ENCODE results near the gene GNB3. TPM values are rescaled to one million over a fixed set of nuclear protein-coding genes. Genes with fewer than 3 reads are reported as not detected.
A peak's percentile ranks its signal among the peaks of the same experiment; 100 is the strongest.

Gene GNB3
- total and polyA plus RNA-seq, 9 of the 15 experiments (the other 6 are each of a cell fraction or from before 2014, with no cell fraction given), result 1.4 to 5.8 (median 2.0) TPM

- TF ChIP-seq ARID3B (CRISPR knock-in tag; IDR thresholded peaks at IDR 0.05; ENCODE audit: borderline replicate concordance) (no peak), RBM22 (IDR thresholded peaks at IDR 0.05; ENCODE audit: low read depth, low read length, poor library complexity, severe bottlenecking) (peak; percentile 32), POLR2AphosphoS2 (IDR thresholded peaks at IDR 0.05; ENCODE audit: low read length) (peak; percentile 90), POLR2AphosphoS5 (IDR thresholded peaks at IDR 0.05; ENCODE audit: control insufficient read depth, insufficient read depth, low read depth, low read length) (peak; percentile 12), MYNN (IDR thresholded peaks at IDR 0.05) (peak; percentile 32; the same call in 1 of the 2 replicates), MYNN (CRISPR knock-in tag; IDR thresholded peaks at IDR 0.05) (no peak), ZBED1 (IDR thresholded peaks at IDR 0.05) (0 out of 2 replicates have a peak, but pooled peaks have one; percentile 21), ILF3 (IDR thresholded peaks at IDR 0.05; ENCODE audit: borderline replicate concordance) (0 out of 2 replicates have a peak, but pooled peaks have one; percentile 23), RBFOX2 (IDR thresholded peaks at IDR 0.05; ENCODE audit: low read depth, low read length) (peak; percentile 72), SUPT5H (IDR thresholded peaks at IDR 0.05) (peak; percentile 63; the same call in 1 of the 2 replicates)
Measured at GRCh38 chr12:6871052-6871957, 30.6 kb downstream of the GNB3 start (continued).

All from K562 (cell line).